ENCODE measurements around the gene LDLRAP1.

LDLRAP1 gene

DNA sequence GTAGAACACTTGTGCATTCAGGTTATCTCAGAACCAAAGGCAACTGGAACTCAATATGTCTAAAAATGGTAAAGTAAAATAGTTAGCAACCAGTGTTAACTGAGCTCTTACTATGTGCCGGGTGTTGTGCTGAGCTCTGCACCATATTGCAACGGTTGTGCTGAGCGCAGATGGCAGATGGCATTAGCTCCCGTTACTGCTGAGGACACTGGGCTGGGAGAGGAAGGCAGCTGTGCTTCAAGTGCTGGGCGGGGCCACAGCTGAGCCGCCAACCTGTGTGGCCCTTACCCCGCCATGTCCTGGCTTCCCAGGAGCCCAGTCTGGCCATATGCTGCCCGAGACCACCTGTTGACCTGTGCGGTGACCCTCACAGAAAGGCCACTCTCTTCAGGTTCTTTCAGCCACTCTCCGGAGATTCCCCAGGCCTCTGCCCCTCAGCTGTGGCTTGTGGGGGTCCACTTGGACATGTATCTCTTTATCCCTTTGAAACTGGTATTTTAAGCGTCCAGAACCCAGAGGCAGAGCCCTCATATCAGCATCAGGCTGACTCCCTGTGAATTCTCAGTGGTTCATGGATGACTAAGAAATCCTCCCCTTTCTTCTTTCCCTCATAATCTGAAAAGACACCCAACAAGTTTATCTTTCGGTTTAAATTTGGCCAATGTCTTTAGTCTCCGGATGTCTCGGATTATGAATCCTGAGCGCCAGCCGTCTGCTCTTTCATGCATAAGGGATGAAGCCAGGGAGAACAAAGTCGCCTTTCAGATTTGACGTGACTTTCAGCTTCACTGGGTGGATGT, 26.4 kb downstream of the LDLRAP1 start:
- no peaks in the 10 kb centered on the region for H3K36me3 ChIP-seq (replicated peaks; ENCODE audit: low read depth, low read length)
- H3K27ac ChIP-seq (ENCODE audit: low read length), result no peak overlapping the region
- no peaks in the 10 kb centered on the region for H3K27me3 ChIP-seq (ENCODE audit: low read depth, low read length)
- TF ChIP-seq, protein P1, sequence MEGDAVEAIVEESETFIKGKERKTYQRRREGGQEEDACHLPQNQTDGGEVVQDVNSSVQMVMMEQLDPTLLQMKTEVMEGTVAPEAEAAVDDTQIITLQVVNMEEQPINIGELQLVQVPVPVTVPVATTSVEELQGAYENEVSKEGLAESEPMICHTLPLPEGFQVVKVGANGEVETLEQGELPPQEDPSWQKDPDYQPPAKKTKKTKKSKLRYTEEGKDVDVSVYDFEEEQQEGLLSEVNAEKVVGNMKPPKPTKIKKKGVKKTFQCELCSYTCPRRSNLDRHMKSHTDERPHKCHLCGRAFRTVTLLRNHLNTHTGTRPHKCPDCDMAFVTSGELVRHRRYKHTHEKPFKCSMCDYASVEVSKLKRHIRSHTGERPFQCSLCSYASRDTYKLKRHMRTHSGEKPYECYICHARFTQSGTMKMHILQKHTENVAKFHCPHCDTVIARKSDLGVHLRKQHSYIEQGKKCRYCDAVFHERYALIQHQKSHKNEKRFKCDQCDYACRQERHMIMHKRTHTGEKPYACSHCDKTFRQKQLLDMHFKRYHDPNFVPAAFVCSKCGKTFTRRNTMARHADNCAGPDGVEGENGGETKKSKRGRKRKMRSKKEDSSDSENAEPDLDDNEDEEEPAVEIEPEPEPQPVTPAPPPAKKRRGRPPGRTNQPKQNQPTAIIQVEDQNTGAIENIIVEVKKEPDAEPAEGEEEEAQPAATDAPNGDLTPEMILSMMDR (IDR thresholded peaks at IDR 0.05; ENCODE audit: low read depth, low read length), result no peak
- TF ChIP-seq EZH2phosphoT487 (IDR thresholded peaks at IDR 0.05; ENCODE audit: low read depth), result no peak
- no peak overlapping the region for H3K4me2 ChIP-seq (ENCODE audit: low read length)
- no peaks in the 10 kb centered on the region for H4K20me1 ChIP-seq (ENCODE audit: insufficient read depth, low read length)
- no peak overlapping the region for H3K9ac ChIP-seq (ENCODE audit: low read length)
- no peak overlapping the region for H2AFZ ChIP-seq (ENCODE audit: low read depth, low read length)
- H3K4me1 ChIP-seq (ENCODE audit: low read length), result peaks cover 4% of the 10 kb centered on the region
- H3K79me2 ChIP-seq (ENCODE audit: low read length), result no peaks in the 10 kb centered on the region
- H3K9me3 ChIP-seq (ENCODE audit: insufficient read depth, low read length), result no peaks in the 10 kb centered on the region
- no peak overlapping the region for H3K4me3 ChIP-seq (ENCODE audit: low read length)

DNA sequence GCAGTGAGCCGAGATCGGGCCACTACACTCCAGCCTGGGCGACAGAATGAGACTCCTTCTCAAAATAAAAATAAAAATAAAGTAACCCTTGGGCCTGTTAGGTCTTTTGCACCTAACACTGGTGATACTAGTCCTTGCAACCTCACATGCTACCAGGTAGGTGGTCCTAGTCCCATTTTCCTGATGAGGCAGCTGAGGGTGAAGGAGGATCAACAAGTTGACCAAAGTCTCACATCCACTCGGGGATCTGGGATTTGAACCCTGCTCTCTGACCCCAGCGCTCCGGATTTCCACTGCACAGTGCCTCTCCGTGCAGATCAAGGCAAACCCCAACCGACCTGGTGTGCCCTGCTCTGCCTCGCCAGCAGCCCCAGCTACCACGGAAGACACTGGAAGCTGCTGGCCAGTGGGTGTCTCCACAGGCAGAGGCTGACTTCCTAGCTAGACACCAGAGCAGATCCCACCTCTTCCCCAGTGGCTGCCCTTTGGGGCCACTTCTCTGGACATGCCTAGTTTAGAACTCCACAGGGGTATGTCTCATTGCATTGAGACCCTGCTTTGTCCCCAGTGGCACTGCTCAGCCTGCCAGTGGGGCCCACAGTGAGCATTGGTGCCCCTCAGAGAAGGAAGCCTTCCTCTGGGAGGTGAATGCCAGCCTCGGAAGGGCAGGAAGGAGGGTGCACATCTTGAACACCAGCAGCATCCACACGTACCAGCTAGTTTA, 27.6 kb downstream of the LDLRAP1 start:
- no peaks in the 10 kb centered on the region for H3K27me3 ChIP-seq (ENCODE audit: low read depth, low read length)
- H3K4me3 ChIP-seq (ENCODE audit: low read length), result no peak overlapping the region
- H3K79me2 ChIP-seq (ENCODE audit: low read length), result no peaks in the 10 kb centered on the region
- no peak for TF ChIP-seq EZH2phosphoT487 (IDR thresholded peaks at IDR 0.05; ENCODE audit: low read depth)
- TF ChIP-seq, protein P1 (IDR thresholded peaks at IDR 0.05; ENCODE audit: low read depth, low read length), result no peak
- H4K20me1 ChIP-seq (ENCODE audit: insufficient read depth, low read length), result no peaks in the 10 kb centered on the region
- peaks cover 4% of the 10 kb centered on the region for H3K4me1 ChIP-seq (ENCODE audit: low read length)
- no peaks in the 10 kb centered on the region for H3K9me3 ChIP-seq (ENCODE audit: insufficient read depth, low read length)
- no peak overlapping the region for H2AFZ ChIP-seq (ENCODE audit: low read depth, low read length)
- H3K27ac ChIP-seq (ENCODE audit: low read length), result no peak overlapping the region
- H3K4me2 ChIP-seq (ENCODE audit: low read length), result no peak overlapping the region
- H3K9ac ChIP-seq (ENCODE audit: low read length), result no peak overlapping the region
- no peaks in the 10 kb centered on the region for H3K36me3 ChIP-seq (replicated peaks; ENCODE audit: low read depth, low read length)

DNA sequence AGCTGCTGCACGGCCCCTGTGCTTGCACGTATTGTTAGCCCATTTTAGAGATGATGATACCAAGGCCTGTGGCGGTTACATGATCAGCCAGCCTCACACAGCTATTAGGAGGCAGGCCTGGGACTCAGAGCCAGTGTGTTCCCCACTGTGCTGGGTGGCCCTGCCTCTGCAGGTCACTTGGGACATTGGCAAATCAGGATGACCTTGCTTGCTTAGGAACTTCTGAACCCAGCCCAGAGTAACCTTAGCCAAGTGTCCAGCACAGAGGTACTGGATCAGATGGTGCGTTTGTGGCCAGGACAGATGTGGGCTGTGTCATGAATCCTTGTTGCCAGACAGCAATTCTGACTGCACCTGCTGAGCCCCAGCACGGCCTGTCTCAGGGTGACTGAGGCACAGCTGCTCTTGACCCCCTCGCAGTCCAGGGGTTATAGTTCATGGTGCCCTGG, 28.1 kb downstream of the LDLRAP1 start:
- no peak overlapping the region for H2AFZ ChIP-seq (ENCODE audit: low read depth, low read length)
- no peak overlapping the region for H3K4me2 ChIP-seq (ENCODE audit: low read length)
- H3K27me3 ChIP-seq (ENCODE audit: low read depth, low read length), result no peaks in the 10 kb centered on the region
- H4K20me1 ChIP-seq (ENCODE audit: insufficient read depth, low read length), result no peaks in the 10 kb centered on the region
- no peak overlapping the region for H3K4me3 ChIP-seq (ENCODE audit: low read length)
- H3K27ac ChIP-seq (ENCODE audit: low read length), result no peak overlapping the region
- no peaks in the 10 kb centered on the region for H3K79me2 ChIP-seq (ENCODE audit: low read length)
- H3K36me3 ChIP-seq (replicated peaks; ENCODE audit: low read depth, low read length), result no peaks in the 10 kb centered on the region
- peaks cover 4% of the 10 kb centered on the region for H3K4me1 ChIP-seq (ENCODE audit: low read length)
- no peak for TF ChIP-seq EZH2phosphoT487 (IDR thresholded peaks at IDR 0.05; ENCODE audit: low read depth)
- TF ChIP-seq, protein P1 (IDR thresholded peaks at IDR 0.05; ENCODE audit: low read depth, low read length), result no peak
- H3K9ac ChIP-seq (ENCODE audit: low read length), result no peak overlapping the region
- H3K9me3 ChIP-seq (ENCODE audit: insufficient read depth, low read length), result no peaks in the 10 kb centered on the region

DNA sequence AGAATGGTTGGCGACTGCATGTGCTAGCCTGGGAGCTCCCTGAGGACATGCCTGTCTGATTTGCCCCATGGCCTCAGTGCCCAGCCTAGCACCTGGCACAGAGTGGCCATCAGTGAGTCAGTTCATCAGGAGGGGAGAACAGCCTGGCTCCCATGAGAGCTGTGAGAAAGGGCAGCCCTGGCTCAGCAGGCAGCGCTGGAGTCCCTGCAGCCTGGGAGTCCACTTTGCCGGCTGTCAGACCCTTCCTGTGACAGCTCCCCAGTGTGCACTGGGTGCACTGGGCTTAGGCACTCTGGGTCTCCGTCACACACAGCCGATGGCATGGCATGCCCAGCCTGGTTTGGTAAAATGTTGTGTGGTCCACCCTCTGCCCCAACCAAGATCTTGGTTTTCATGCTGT, 28.7 kb downstream of the LDLRAP1 start:
- Histone ChIP-seq H3K27me3 (ENCODE audit: low read depth, low read length) (no peaks in the 10 kb centered on the region), H3K27ac (ENCODE audit: low read length) (no peak overlapping the region), H3K36me3 (replicated peaks; ENCODE audit: low read depth, low read length) (no peaks in the 10 kb centered on the region), H3K4me1 (ENCODE audit: low read length) (peaks cover 4% of the 10 kb centered on the region), H3K79me2 (ENCODE audit: low read length) (no peaks in the 10 kb centered on the region), H4K20me1 (ENCODE audit: insufficient read depth, low read length) (no peaks in the 10 kb centered on the region), H3K4me3 (ENCODE audit: low read length) (no peak overlapping the region), H3K9ac (ENCODE audit: low read length) (no peak overlapping the region), H3K4me2 (ENCODE audit: low read length) (no peak overlapping the region), H3K9me3 (ENCODE audit: insufficient read depth, low read length) (no peaks in the 10 kb centered on the region), H2AFZ (ENCODE audit: low read depth, low read length) (0 out of 2 replicates have a peak overlapping the region, but pooled peaks have one; percentile 21)
- TF ChIP-seq, protein P1 (IDR thresholded peaks at IDR 0.05; ENCODE audit: low read depth, low read length), result no peak
- TF ChIP-seq EZH2phosphoT487 (IDR thresholded peaks at IDR 0.05; ENCODE audit: low read depth), result no peak

All from OCI-LY3 (cell line).